KMS-11 (cell line): ENCODE results near the gene ERMP1.

Source experiments
- H2AFZ ChIP-seq: fragments of 200-600 bp; sonication (generic); 2 replicates; pipeline ENCODE4 v1.6.1; 2016; ENCODE audit warnings: antibody characterized with exemption, mixed run types, low read depth
- H3K27ac ChIP-seq: fragments of 200-600 bp; sonication (generic); 2 replicates; pipeline ENCODE4 v1.6.1; 2016; ENCODE audit warnings: mild to moderate bottlenecking, mixed run types
- H3K27me3 ChIP-seq: fragments of 200-600 bp; sonication (generic); 2 replicates; pipeline ENCODE4 v1.6.1; 2017; ENCODE audit warnings: mild to moderate bottlenecking, low read depth, mixed run types, moderate library complexity; ENCODE audit not compliant: insufficient read depth
- H3K36me3 ChIP-seq: fragments of 200-600 bp; sonication (generic); 2 replicates; pipeline ENCODE4 v1.6.1; 2017; ENCODE audit warnings: mild to moderate bottlenecking, mixed run types; ENCODE audit not compliant: insufficient read depth
- H3K4me1 ChIP-seq: fragments of 200-600 bp; sonication (generic); 2 replicates; pipeline ENCODE4 v1.6.1; 2016; ENCODE audit warnings: mild to moderate bottlenecking, low read depth, mixed run types; ENCODE audit not compliant: poor library complexity, severe bottlenecking
- H3K4me2 ChIP-seq: fragments of 200-600 bp; sonication (generic); 2 replicates; pipeline ENCODE4 v1.7.0; 2016; ENCODE audit warnings: mild to moderate bottlenecking, mixed run types
- H3K4me3 ChIP-seq: fragments of 200-600 bp; sonication (generic); IDR thresholded peaks from 2 replicates; pipeline ENCODE4 v1.6.1; 2017; ENCODE audit warnings: low read depth, low read length, mixed read lengths; ENCODE audit not compliant: insufficient read depth
- H3K79me2 ChIP-seq: fragments of 200-600 bp; sonication (generic); 2 replicates; pipeline ENCODE4 v1.6.1; 2016; ENCODE audit warnings: low read depth, mixed run types; ENCODE audit not compliant: insufficient read depth
- H3K9ac ChIP-seq: fragments of 200-600 bp; sonication (generic); 2 replicates; pipeline ENCODE4 v1.6.1; 2016; ENCODE audit warnings: mild to moderate bottlenecking, mixed run types
- H4K20me1 ChIP-seq: fragments of 200-600 bp; sonication (generic); 2 replicates; pipeline ENCODE4 v1.6.1; 2016; ENCODE audit warnings: mild to moderate bottlenecking, mixed run types; ENCODE audit not compliant: insufficient read depth
- CTCF ChIP-seq: fragments of 200-600 bp; sonication (generic); conservative IDR thresholded peaks from 2 replicates; pipeline ENCODE4 v1.6.1; 2017; ENCODE audit warnings: low read depth, mild to moderate bottlenecking, antibody characterized with exemption, low read length, moderate library complexity, mixed read lengths

The ERMP1 gene

GRCh38 chr9:5866685-5867084 is 33.8 kb upstream of the ERMP1 start:
- no peak overlapping the region for H3K4me3 ChIP-seq
- no peak overlapping the region for H3K27ac ChIP-seq
- H3K79me2 ChIP-seq = no peaks in the 10 kb centered on the region
- no peaks in the 10 kb centered on the region for H4K20me1 ChIP-seq
- H3K4me1 ChIP-seq = no peaks in the 10 kb centered on the region
- no peaks in the 10 kb centered on the region for H3K36me3 ChIP-seq
- H3K27me3 ChIP-seq = no peaks in the 10 kb centered on the region
- no peak overlapping the region for H3K4me2 ChIP-seq
- H3K9ac ChIP-seq = no peak overlapping the region
- TF ChIP-seq CTCF = no peak
- H2AFZ ChIP-seq = no peak overlapping the region

DNA sequence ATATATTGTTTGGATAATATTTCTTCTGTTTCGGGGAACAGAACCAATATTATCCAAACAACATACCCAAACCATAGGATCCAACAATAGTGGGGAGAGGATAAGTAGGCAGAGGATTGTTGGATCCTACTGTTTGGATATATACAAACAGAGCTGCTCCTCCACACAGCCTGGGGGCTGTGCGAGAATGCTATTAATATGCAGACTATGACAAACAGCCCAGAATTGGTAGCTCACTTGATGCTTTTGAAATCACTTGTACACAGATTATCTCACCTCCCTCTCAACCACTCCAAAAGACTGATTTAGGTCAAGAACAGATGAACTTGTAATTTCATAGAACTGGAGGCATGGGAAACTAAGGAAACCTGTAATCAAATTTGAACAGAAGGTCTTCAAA is 33.4 kb upstream of the ERMP1 start:
- Histone ChIP-seq H3K79me2 (no peaks in the 10 kb centered on the region), H3K4me2 (no peak overlapping the region), H2AFZ (no peak overlapping the region), H3K4me3 (no peak overlapping the region), H3K27ac (no peak overlapping the region), H3K36me3 (no peaks in the 10 kb centered on the region), H3K9ac (no peak overlapping the region), H3K27me3 (no peaks in the 10 kb centered on the region), H3K4me1 (no peaks in the 10 kb centered on the region), H4K20me1 (no peaks in the 10 kb centered on the region)
- TF ChIP-seq CTCF = no peak

- no peaks in the 10 kb centered on the region for H3K79me2 ChIP-seq
- no peak overlapping the region for H2AFZ ChIP-seq
- no peak for TF ChIP-seq CTCF
- H4K20me1 ChIP-seq = no peaks in the 10 kb centered on the region
- no peak overlapping the region for H3K4me3 ChIP-seq
- H3K36me3 ChIP-seq = no peaks in the 10 kb centered on the region
- H3K27me3 ChIP-seq = no peaks in the 10 kb centered on the region
- H3K9ac ChIP-seq = no peak overlapping the region
- H3K4me2 ChIP-seq = no peak overlapping the region
- H3K27ac ChIP-seq = no peak overlapping the region
- H3K4me1 ChIP-seq = no peaks in the 10 kb centered on the region
Observed at GRCh38 chr9:5864446-5864845, 31.5 kb upstream of the ERMP1 start.

GRCh38 chr9:5863092-5863746 is 30.3 kb upstream of the ERMP1 start:
- TF ChIP-seq CTCF = no peak
- H3K4me3 ChIP-seq = no peak overlapping the region
- H3K4me1 ChIP-seq = no peaks in the 10 kb centered on the region
- no peaks in the 10 kb centered on the region for H3K79me2 ChIP-seq
- H3K9ac ChIP-seq = no peak overlapping the region
- H3K4me2 ChIP-seq = no peak overlapping the region
- H2AFZ ChIP-seq = no peak overlapping the region
- no peaks in the 10 kb centered on the region for H3K27me3 ChIP-seq
- no peaks in the 10 kb centered on the region for H4K20me1 ChIP-seq
- no peak overlapping the region for H3K27ac ChIP-seq
- no peaks in the 10 kb centered on the region for H3K36me3 ChIP-seq
